Left cardiac atrium (tissue), 4 donors: ENCODE data around the gene DHX58. TPM values are rescaled to one million over a fixed set of nuclear protein-coding genes. Genes with fewer than 3 reads are reported as not detected.
"Not testable (repeated sequence)": the region's sequence is repeated elsewhere in the genome, so short reads cannot be mapped to it uniquely, and the experiment has no call there.

Source experiments
- ATAC-seq, 2 donors: fragments of 200-7000 bp; cut with Tn5 transposase; one replicate each; pipeline ENCODE4 v1.9.1; 2020; ENCODE audit warnings: mild to moderate bottlenecking in 2 of 2, moderate library complexity in 2 of 2
- DNase-seq: peaks from one replicate; pipeline ENCODE4 v3.0.0-alpha.2; 2020
- intact Hi-C, 2 donors: fragments of 100-400 bp; cut with DNase I; formaldehyde crosslinking; loops; one replicate each; pipeline versions ENCODE4 v1.14.1 to v1.15.1; 2022 to 2023
- long read RNA-seq: library from polyadenylated mRNA; unstranded; transcript quantifications from one replicate; pipeline ENCODE4 v2.0.0, GENCODE V29; 2021
- total RNA-seq, 2 donors: library from RNA; stranded (reverse); fragmentation: NEBNext Ultra II Directional; extraction: Animal tissue kit (Norgen Biotek cat#: 25700); gene quantifications; one replicate each; pipeline ENCODE4 v1.2.1, GENCODE V29; 2021
- donor health status: DM: no; HTN: yes; CAD: no.
- donor health status: DM: no; HTN: yes; CAD: no; lungs with severe emphysema.
- donor health status: DM: yes; HTN: yes; CAD: no.
- donor health status: Dilated cardiomyopathy.

The DHX58 gene
- total RNA-seq: 1 to 10 TPM; 6.4 to 6.7 TPM
- long read RNA-seq, partial matches to known transcripts: 2 of 6 reads
- long read RNA-seq, other reads (novel, unspliced or antisense): 3 of 6 reads

DNA sequence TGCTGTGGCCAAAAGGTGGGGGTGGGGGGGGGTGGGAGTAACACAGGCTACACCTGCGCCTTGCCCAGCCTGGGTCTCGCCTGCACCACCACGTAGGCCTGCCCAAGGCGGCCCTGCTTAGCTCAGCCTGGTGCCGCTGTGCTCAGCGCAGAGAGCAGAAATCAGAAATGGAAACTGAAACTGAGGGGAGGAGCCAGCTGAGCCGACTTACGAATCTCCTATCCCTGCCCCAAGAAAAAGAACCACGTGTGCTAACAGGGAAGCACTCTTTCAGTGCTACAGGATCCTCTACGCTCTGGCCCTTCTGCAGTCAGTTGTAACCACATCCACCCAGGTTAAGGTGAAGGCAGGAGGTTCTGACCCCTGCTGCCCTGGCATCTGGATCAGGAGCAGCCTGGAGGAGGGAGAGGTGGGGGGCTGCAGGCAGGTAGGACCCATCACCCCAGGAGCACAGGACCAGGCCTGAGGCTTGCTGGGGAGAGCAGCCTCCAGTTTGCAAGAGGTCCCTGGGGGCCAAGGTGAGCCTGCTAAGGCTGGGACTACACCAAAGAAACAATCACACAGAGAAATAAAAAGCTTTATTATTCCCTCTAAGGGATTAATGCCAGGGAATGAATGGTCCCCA, at the start of gene DHX58:
Gene DHX58 (minus strand): TSS at position 163 of the 625 bp plus-strand sequence. CDS start 822 bp downstream, outside the sequence.
- DNase-seq (peak; percentile 78), ATAC-seq (peak; percentile 85 to 91)
- intact Hi-C loops: no loop called here

DNA sequence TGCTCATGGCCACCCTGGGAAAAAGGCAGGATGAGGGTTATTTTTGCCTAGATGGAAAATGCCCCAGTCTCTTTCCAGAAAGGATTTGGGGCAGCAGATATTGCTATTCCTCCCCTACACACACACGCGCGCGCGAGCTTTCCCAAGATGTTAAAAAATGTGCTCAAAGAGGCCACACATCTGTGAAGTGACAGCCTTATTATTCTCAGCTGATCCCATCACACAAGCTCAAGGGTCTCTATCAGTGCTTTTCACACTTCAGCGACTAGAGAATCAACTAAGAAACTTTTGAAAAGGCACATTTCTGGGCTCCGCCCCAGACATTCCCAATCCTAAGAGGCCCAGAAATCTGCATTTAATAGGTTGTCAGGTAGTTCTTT, 48.0 kb upstream of the DHX58 start:
- DNase-seq: no peak

DNA sequence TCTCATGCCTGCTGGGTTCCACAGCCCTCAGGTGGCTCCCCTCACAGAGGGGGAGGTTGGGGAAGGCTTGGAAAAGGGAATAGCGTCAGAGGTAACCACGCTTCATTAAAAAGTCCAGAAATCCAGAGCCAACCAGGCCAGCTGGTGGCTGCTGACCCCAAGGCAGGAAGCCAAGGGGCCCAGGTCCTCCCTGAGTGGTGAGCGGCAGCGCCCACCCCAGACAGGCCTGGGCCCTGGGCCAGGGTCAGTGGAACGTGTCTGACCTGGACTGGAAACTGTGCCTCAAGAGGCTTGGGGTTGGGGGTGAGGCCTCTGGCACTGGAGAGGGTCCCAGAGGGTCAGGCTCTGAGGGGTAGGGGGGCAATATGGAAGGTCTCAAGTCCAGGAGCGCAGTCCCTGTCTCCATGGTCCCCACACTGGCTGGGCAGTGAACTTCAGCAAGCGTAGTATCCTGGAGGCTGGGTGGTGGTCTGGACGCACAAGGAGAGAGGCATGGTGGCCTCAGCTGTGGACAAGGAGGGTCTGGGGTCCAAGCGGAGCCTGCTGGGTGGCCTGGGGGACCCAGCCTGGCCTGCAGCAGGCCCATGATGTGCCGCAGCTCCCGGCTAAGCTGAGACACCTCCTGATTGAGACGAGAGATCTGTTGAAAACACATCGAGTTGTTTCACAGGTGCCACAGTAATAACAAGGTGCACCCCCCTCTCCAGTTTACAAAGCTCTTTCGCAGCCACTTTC, 47.4 kb upstream of the DHX58 start:
- no peak for DNase-seq
- intact Hi-C loops: no loop called here
- ATAC-seq: no peak

More for the DNA sequence above, 48.0 kb upstream of the DHX58 start:
- ATAC-seq: no peak
- intact Hi-C loops: no loop called here

DNA sequence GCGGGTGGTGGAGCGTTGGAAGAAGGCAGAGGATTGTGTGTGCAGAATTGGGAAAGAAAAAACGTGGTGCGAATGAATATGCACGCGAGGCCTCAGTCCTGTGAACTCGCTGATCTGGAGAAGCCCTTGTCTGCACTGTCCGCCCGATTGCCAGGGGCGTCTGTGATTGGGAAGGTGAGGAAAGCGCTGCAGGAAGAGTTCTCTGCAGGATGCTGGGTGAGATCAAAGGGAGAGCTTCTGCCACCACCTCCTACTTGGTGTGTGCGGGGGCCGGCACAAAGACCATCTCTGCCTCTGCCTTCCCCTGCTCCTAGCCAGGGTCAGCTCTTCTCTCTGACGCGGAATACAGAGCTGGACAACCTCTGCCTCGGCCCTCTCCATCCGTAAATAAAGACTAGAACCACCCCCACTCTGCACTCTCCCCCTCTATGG, 43.1 kb upstream of the DHX58 start:
- ATAC-seq (no peak), DNase-seq (no peak)
- intact Hi-C loops: no loop called here

DNA sequence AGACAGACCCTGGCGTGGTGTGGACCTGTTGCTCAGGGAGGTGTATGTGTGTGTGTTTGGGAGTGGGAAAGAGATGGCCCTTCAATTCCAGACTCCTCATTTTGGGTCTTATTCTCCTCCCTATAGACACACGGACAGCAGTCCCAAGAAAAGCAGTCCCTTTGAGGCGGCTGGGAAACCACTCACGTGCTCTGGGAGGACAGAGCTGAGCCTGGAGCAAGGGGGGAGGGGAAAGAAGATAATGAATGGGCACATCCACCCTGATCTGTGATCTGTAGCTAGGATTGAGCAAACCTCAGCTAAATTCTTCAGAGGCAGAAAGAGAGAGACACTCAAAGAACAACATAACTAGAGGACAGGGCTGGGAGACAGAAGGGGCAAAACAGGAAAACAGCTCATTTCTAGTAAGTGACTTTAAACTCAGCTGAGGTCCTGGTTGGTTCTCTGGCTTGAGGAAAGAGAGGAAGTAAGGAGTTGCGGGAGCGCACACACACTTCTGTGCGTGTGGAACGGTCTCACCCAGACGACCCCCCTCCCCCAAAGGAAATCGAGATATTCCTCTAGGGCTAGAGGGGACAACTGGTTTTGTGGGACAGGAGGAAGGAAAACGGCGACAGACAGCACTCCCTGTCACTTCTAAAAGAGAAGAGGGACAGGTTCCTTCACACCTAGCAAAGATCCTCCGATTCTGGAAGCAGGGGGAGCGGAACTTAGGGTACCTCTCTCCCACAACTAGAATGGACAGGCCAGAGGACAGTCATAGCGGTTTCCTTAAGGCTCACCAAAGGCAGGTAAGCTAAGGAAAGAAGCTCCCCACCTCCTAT, 41.6 kb upstream of the DHX58 start:
- intact Hi-C loops: no loop called here
- no peak for DNase-seq
- ATAC-seq: peak in 1 of 2 donors; percentile 1

DNA sequence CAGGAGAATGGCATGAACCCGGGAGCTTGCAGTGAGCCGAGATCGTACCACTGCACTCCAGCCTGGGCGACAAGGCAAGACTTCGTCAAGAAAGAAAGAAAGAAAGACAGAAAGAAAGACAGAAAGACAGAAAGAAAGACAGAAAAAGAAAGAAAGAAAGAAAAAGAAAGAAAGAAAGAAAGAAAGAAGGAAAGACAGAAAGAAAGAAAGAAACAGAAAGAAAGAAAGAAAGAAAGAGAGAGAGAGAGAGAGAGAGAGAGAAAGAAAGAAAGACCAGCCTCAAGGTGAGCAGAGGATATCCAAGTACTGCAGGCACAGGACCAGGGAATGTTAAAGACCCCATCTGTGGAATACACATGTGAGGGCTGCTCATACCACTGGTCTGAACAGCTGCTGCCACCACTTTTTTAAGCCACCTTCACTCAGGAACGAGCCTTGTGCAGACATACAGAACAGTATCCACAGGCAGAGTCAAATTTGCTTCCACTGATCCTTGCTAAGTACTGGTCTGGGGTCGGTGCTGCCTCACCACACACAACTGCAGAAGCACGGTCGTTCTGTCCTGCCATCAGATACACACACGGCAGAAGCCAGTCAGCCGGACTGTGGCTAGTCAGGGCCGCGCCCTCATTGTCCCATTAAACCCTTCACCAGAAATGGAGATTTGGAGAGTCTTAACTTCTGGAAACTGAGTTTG, 34.5 kb upstream of the DHX58 start:
- DNase-seq (no peak), ATAC-seq (no peak)
- intact Hi-C loops: no loop called here

DNA sequence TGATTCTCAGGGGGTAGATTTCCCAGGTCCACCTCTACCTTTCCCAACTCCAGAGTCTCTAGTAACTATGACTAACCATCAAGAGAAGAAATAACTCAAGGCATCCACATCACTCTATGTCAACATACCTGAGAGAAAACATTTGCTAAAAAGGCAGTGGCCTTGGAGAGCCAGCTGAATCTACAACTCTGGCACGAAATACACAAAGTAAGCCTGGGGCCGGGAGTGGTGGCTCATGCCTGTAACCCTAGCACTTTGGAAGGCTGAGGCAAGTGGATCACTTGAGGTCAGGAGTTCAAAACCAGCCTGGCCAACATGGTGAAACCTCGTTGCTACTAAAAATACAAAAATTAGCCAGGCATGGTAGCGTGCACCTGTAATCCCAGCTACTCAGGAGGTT, 30.6 kb upstream of the DHX58 start:
- intact Hi-C loops, ATAC-seq, DNase-seq: not testable (repeated sequence)

DNA sequence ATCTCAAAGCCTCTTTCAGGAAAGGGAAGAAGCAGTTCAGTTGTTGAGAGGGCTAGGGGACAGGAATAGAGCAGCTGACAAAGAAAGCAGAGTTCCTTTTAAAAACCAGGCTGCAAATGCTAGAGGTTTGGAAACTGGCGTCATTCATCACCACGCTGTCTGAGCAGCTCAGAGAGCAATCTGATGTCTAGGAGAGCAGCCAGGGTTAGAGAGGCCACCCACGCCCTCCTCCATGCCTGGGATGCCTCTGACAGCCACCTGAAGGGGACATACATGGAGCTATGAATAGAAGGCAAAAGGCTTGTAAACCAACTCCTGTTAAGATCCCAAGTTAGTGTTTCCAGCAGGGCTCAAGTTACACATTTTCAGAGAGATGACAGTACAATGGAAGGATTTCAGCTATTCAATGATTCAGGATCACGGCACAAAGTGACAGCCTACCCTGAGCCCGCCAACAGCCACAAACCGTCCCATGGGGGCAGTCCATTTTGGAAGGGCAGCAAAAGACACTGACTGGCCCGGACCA, 29.9 kb upstream of the DHX58 start:
- DNase-seq (no peak), ATAC-seq (peak; percentile 67 to 82)
- intact Hi-C loops: no loop called here

DNA sequence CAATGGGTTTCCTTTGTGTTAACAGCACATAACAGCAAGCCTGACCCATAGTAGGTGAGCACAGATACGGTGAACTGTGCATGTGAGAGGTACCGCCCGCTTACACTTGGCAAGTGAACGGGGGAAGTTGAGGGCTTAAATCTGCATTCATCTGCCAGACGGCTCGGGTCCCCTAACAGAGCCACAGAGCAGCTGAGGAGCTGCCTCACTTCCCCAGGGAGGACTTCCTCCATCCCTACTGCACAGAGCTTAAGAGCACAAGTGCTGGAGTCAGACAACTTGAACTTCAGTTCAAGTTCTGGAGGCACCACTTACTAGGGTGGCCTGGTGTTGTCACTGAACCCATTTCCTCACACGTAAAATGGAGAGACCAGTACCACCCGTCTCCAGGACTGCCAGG, 28.9 kb upstream of the DHX58 start:
- intact Hi-C loops: no loop called here
- ATAC-seq: peak in 1 of 2 donors; percentile 21
- no peak for DNase-seq

DNA sequence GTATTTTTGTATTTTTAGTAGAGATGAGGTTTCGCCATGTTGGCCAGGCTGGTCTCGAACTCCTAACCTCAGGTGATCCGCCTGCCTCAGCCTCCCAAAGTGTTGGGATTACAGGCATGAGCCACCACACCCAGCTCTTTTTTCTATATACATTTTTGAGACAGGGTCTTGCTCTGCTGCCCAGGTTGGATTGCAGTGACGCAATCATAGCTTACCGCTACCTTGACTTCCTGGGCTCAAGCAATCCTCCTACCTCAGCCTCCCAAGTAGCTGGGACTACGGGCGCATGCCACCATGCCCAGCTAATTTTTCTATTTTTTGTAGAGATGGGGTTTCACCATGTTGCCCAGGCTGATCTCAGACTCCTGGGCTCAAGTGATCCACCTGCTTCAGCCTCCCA, 28.2 kb upstream of the DHX58 start:
- DNase-seq, intact Hi-C loops, ATAC-seq: not testable (repeated sequence)

DNA sequence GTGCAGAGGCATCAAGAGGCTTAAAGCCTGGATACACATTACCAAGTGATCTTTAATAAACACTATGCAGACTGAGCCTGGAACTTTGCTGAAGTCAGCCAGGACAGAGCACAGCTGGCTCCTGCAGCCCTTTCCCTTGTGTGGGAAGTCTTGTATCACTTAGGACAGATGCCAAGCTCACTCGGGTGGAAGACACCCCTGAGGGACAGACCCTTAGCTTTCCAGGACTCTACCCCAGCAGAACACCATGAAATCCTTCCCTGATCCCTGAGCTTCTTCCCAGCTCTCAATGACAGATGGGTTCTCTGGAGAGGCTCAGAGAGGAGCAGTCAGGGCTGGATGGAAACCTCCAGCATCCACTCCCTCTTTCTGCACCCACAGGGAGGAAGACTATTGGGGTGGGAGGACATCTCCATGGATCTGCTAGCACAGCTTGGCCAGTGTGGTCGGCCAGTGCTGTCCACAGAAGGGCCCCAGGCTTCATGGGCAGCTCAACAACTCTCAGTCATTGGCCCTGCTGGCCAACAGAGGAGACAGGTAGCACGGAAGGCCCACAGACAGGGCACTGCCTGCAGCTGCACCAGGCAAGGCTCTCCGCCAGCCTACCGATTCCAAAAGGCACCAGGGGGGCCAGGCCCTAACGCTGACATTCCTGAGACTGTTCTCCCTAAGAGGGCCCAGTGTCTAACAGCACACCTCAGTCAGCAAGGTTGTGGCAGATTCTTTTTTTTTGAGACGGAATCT, 26.4 kb upstream of the DHX58 start:
- ATAC-seq (no peak), DNase-seq (no peak)
- intact Hi-C loops: no loop called here

DNA sequence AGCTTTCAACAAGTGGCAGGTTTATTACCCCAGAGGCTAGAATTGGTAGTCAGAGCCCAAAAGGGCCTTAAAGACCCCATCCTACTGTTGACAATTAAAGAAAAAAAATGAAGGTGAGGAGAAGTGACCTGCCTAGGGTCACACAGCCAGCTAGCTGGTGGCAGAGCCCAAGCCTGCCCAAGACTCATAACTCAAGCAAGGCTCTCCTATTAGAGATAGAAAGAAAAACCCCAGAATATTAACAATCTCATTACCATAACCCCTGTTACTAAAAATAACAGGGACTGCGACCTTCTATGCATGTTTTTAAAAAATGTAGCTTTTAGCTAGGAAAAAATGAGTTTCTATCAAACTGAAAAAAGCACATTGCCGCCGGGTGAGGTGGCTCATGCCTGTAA, 24.1 kb upstream of the DHX58 start:
- DNase-seq: no peak
- intact Hi-C loops: no loop called here
- ATAC-seq: no peak

DNA sequence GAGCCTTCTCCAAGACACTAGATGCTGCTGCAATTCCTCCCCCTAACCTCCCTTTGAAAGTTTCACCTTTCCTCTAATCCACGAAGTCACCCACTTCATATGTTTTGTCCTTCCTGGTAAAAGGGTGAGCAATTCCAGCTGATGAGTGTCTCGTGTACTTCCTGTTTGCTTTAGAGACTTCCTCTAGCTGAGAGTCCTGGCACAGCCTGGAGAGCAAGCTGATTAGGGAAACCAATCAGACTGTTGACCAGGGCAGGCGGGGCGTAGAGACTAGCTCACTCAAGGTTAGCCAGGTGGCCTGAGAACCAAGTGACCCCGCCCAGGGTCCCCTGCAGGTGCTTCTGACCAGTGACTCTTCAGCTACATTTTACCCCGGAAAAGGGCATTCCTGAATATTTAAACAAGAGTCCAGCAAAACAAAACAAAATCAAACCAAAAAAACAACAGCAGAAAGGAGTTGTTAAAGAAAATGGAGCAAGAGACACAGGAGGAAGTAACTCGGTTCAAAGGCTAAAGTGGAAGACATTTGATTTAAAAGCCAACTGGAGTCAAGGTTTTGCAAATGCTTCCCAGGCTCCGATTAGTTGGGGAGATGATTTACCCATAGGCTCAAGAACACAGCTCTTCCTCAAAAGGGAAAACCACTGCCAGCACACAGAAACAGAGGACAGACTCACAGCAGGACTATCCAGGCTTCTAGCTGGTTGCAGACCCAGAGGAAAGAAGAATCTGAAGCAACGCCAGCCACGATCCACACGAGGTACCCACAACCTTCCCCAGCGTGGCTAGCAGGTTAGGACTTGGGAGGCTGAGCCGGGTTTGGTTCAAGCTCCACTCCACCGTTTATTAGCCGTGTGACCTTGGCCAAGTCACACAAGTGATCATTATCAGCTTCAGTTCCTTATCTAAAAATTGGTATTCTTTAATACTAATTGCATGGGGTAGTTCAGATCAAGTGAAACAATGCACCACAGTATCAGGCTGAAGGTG, 23.4 kb upstream of the DHX58 start:
- ATAC-seq (peak; percentile 86), DNase-seq (peak; percentile 80)
- intact Hi-C loops: no loop called here

DNA sequence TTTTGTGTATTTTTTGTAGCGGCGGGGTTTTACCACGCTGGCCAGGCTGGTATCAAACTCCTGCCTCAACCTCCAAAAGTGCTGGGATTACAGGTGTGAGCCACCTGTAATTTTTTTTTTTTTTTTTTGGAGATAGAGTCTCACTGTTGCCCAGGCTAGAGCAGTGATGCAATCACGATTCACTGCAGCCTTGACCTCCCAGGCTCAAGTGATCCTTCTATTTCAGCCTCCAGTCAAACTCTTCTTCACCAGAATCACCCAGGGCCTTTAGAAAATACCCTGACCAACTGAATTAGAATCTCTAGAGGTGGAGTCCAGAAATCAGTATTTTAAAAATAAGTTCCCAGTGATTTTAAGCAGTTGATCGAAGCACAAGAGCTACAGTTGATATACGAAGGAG, 22.6 kb upstream of the DHX58 start:
- ATAC-seq (no peak), DNase-seq (no peak)
- intact Hi-C loops: no loop called here

DNA sequence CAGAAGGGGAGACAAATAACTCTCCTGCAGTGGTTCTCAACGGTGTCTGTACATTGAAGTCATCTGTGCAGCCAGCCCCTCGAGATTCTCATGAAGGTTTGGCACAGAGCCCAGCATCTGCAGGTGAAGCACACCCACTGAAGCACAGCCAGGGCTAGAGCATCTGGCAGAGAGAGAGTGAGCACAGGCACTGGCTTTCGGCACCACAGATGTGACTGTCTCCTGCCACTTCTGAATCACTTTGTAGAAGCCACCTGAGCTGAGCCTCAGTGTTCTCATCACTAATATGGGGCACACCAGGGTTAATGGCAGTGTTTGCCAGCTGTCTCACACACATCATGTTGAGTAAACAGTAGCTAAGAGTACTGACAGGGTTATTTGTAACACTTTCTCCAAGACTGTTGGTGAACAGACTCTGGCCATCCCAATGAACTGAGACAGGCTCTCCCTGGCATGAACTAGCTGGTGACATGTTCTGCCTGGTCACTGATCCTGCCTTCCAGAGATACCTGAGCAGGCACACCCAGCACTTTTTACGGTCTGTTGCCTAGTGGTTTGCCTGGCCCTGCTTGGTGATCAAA, 21.0 kb upstream of the DHX58 start:
- intact Hi-C loops: no loop called here
- ATAC-seq (no peak), DNase-seq (no peak)

DNA sequence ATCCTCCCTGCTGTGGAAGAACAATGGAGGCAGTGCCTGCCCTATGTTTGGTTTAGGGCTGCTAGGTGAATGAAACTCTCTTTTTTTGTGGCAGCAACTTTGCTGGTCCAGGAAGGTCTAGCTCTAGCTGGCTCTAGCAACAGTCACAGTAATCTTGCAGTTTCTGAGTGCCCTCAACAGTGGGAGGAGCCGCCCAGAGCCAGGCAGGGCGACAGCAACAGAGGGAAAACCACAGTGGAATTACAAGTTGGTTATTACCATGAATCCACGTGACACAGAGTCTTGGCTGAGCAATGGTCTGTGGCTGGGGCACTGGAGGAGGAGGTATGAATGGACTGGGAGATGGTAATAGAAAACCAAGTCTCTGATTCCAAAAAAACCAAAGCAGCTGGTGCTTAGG, 20.4 kb upstream of the DHX58 start:
- no peak for DNase-seq
- peak; percentile 60 to 68 for ATAC-seq
- intact Hi-C loops: no loop called here

DNA sequence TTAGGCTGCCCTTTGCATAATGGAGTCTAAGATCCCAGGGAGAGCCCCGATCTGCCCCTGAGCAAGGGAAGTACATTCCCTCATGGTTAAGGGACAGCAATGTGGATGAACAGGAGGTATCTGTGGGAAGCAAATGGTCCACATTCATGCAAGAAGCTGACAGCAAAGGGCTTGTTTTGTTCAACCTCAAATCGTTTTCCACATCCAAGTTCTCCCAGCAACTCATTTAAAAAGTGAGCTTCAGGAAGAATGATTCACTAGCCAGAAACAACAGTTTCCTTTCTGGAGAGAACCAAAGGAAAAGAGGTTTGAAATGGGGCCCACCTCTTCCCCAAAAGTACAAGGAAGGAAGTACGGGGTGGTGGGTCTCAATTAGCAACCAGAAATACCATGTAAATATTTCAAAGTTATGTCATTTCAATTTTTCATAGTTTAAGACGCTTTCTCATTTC, 19.5 kb upstream of the DHX58 start:
- intact Hi-C loops: no loop called here
- no peak for ATAC-seq
- no peak for DNase-seq
